NCI-H146 treated with DMSO at 0.1 percent for 48 hours (cell line): Measurements from ENCODE around the gene AKAP6.

ENCODE experiments used
- DNase-seq: peaks from one replicate; lab custom pipeline; 2025; ENCODE audit not compliant: unreplicated experiment; lab: John Stamatoyannopoulos, UW

The AKAP6 gene

GRCh38 chr14:32329146-32329545, at the start of gene AKAP6:
Gene AKAP6, plus strand, starts transcription at chr14:32329298. Its CDS starts 104,196 bp downstream, at chr14:32433494.
- no peak for DNase-seq

GRCh38 chr14:32286602-32287001, 42.5 kb upstream of the AKAP6 start:
- no peak for DNase-seq

GRCh38 chr14:32296366-32296765, 32.7 kb upstream of the AKAP6 start:
- no peak for DNase-seq

DNA sequence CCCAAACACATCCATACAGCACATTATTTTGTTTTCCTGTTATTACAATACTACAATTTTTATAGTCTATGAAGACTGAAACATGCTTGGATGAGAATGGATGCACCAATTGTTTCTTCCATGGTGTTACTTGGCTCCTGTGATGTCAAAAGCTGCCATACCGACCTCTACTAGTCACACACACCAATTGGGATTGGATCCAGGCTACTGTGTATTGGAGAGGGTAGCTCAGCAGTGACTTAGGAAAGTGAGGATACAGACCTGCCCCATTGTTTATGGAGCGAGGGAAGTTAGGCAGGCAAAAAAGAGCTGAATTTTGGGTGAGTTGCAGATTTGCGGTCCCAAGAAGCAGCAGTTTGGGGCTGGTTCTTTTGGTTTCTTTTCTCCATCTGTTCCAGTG, 30.8 kb upstream of the AKAP6 start:
- no peak for DNase-seq

DNA sequence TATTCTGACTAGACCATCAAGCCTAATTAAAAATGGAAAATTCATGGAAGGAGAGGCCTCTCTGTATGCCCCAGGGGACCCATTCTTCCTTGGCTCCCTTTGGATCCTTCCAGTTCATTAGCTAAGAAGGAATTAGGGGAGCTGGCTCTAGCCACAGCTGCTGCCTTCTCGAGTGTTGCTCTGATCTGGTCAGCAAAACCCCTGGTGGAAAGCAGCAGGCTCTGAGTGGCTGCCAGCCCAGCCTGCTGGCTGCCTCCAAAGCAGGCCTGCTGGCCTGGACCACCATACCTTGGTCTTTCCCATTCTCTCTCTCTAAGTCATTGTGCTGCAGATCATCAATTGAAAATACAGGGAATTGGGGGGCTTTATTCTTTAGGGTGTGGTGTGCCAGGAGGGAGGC, 29.0 kb upstream of the AKAP6 start:
- DNase-seq: no peak

- DNase-seq: no peak
These were observed 25.2 kb upstream of the AKAP6 start for GRCh38 chr14:32303865-32304264.

DNA sequence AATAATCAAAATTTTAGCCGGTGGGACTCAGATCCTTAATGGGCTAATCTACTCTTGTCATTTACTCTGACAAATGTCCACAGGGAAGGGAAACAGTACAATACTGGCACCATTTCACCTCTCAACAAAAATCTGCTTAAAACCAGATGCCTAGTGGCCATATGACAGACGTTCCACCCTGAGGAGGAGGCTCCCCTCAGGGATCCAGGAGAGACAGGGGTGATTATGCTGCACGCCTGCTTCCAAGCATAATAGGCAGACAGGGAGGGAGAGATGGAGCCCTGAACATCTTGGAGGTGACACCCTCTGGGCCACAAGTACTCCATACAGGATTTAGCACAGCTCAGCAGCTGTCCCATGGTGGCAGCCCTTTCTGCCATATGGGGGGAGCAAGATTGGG, 24.8 kb upstream of the AKAP6 start:
- DNase-seq: no peak

DNA sequence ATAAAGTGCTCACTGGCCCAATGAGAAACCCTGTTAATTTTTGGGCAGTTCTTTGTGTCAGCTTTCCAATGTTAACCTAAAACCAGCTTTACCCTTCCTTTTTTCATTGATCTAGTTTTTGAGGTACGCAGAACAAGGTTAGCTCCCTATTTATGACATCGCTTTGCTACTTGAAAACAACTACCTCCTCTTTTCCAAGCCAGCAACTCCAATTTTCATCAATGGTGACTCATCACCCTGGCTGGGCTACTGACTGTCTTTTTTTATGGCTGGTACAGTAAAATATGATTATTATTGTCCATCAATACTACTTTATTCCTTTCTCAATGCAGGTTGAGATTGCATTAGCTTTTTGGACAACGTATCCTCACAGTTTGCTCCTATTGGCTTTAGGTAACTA, 22.5 kb upstream of the AKAP6 start:
- DNase-seq: no peak

DNA sequence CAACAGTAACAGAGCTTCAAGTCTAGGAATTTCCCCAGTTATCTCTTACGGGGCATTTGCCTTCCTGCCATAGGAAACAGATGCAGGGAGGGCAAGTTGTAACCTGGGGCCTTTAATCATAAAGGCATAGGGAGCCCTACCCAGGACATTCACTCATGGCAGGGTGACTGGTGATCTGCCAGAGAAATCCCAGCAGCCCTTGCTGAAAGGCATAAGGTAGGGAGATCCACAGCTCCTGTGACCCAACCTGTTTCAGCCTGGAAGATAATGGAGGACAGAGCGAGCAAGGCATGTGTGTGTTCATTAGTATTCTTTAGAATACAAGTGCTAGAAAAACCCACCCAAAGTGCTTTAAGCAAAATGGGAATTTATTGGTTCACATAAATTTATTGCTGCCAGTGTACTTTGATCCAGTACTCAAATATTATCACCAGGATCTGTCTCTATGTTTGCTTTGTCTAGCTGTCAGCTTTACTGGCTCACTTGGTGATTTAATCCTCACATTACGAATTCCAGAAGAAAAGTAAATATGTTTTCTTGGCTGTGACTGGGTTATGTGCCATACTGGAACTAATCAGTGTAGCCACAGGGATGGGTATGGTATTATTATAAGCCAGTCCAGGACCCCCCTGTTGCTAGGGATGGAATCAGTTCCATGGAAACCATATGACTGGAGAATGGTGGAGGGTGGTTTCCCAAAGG, 21.1 kb upstream of the AKAP6 start:
- DNase-seq: no peak

- DNase-seq: no peak
These were observed 18.2 kb upstream of the AKAP6 start for GRCh38 chr14:32310876-32311275.

DNA sequence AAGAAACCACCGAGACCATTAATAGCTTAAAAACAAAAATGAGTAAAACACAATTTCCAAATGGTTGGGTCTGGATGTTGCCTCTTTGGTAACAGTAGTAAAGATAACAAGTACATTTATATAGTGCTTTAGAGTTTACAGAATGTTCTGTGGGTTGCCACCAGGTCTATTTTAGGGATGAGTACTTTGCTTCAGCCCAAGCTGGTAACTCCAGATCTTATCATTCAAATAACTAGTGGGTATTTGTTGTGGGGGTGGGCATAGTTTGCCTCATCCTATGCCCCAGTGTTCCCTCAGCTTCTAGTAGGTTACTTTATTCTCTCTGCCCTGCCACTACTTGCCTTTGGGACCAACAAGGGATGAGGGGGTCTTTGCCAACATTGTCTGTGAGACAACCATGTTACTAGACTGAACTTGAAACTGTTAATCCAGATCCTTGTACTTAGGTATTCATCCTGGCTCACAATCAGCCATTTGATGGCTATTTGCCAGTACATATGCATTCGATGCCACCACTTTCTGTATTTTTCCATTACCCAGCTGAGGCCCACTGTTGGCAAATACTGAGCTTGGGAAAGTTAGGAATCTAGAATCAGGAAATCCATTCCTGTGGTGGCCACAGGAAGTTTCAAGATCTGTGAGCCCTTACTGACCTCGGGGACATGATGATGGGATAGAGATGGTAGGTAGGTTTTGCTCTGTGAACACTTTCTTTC, 17.6 kb upstream of the AKAP6 start:
- DNase-seq: no peak

GRCh38 chr14:32312010-32312331, 17.1 kb upstream of the AKAP6 start:
- no peak for DNase-seq

DNA sequence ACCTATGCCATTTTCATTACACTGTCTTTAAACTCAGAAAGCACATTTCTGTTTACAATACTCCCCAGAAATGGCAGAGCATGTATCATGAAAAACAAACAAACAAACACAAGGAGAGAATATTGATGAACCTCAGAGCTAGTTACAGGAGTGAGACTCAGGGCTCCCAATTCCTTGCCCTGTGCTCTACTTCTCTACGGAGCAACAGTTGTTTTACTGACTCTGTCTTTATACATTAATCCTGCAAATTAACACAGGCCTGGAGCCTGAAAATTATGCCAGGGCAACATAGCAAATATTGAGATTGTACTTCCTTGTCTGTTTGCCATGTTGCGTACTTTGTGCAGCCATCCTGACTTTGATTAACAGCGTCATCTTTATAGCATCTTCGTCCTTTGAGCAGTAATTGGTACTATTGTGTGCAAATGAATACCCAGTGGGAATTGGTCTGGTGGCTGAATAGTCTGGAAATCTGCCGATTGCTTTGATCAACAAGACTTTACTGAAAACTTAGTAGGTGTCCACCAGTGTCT, 15.2 kb upstream of the AKAP6 start:
- DNase-seq: peak; percentile 8

DNA sequence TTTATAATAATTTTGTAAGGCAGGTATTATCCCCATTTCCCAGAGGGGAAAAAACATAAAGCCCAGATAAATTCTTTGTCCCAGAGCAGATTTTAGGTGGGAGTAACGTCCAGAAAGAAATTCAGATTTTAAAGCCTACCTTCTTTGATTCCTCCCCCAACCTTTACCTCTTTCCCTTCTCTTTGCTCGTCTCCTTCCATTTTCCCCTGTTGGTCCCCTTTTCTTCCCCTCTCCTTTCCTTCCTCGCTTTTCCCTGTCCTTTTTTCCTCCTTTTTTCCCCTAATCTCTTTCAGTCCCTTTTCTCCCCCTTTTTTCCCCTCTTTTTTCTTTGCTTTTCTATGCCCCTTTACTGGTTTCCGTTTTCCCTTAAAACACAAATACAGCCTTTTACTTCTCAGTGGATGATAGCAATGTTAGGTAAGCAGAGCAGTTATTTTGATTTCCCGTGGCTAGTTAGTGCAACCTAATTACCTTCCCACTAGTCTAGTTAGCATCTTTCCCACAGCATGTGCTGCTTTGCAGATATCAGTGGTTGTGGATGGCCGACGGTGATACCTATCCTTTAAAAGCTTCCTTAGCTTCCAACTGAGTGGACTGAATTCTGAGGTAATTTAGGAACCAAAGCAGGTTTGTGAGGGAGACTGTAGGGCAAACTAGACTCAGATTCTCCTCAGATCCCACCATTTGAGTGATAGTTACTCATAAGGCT, 10.9 kb upstream of the AKAP6 start:
- DNase-seq: no peak

- no peak for DNase-seq
These were observed 9.6 kb upstream of the AKAP6 start for GRCh38 chr14:32319368-32320049.

GRCh38 chr14:32324601-32325000, 4.5 kb upstream of the AKAP6 start:
- DNase-seq: no peak

DNA sequence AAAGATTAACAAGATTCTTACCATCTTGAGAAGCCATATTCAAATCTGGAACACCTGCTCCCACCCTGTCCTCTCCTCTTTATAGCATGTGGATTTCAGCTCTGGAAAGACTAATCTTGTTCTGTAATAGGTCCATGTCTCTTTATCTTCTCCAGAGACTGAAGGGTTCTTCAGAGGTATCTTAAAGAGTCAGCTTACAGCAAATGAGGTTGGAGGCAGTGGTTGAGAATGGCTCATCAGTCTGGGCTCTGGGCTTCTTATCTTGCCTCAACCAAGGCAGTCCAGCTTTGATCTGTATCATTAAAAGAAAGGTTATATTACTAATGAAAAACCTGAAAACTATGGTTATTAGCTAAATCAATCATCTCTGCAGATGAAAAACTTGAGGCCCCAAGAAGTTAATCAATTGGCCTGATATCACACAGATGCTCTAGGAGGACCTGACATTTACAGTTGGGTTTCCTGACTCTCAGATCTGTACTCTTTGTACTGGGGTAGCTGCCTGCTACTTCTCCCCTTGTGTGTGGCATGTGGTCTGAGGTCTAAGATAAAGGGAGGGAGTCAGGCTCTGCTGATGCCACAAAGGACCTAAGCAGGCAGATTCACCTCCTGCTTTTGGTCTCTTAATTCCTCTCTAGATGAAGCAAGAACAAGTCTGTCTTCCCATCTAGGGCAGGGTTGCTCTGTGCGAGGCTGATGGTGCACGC, 1.7 kb upstream of the AKAP6 start:
- DNase-seq: no peak

- no peak for DNase-seq
These were observed 690 bp downstream of the AKAP6 start for GRCh38 chr14:32329690-32330285.

DNA sequence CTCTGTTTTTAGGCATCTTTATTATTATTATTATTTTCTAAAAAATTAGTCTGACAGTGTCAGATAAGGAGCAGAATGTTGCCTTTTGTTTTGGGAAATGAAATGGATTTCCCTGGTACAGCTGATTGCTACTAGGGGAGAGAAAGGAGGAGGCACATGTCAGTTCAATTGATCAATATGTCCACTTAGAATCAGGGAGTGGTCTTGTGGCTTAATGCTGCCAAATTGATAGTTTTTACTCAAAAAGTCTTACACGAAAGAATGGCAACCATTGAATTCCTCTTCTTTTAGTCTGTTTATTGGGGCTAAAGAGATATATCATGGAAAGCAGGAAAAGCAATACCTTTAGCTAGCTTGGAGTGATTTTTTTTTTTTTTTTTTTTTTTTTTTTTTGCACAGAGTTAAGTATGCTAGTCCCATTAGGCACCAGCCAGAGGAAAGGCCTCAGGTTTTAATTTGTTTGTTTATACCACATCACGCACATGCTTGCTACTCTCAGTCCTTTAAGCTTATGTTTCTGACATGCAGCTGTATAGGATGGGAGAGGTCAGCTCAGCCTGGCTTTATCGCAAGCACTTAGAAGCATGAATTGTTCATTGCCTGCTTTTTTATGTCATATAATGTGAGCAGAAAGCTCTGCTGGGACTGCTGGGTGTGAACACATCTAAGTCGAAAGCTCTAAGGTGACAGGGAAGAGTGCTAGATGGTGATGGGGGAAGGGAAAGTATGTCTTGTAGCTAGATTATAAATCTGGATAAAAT, 1.4 kb downstream of the AKAP6 start:
- no peak for DNase-seq

GRCh38 chr14:32331206-32331605, 2.1 kb downstream of the AKAP6 start:
- no peak for DNase-seq
